Panc1 (cell line): ENCODE results near the gene TBC1D24. TPM values are rescaled to one million over a fixed set of nuclear protein-coding genes. Genes with fewer than 3 reads are reported as not detected.

Source experiments
- ATAC-seq: fragments of 200-7000 bp; cut with Tn5 transposase; 2 replicates; pipeline ENCODE4 v1.9.1; 2020; ENCODE audit warnings: mild to moderate bottlenecking, moderate library complexity
- BruUV-seq: library from RNA; stranded (reverse); fragments of 400-500 nt; replicated peaks from 2 replicates; lab custom pipeline; 2021; lab: Mats Ljungman, UMichigan
- CTCF ChIA-PET: fragments of 300-600 bp; sonication (Branson Sonifier 250); formaldehyde crosslinking; loops from one replicate; lab custom pipeline; 2022; ENCODE audit warnings: antibody characterized with exemption; lab: Charles Lee
- POLR2A ChIA-PET: fragments of 300-600 bp; sonication (Branson Sonifier 250); formaldehyde crosslinking; loops from one replicate; lab custom pipeline; 2022; ENCODE audit warnings: antibody characterized with exemption; lab: Charles Lee
- DNase-seq: peaks from one replicate; pipeline ENCODE4 v3.0.0-alpha.2; 2010; ENCODE audit warnings: low read depth, low spot score
- H3K27ac ChIP-seq: 2 replicates; pipeline ENCODE4 v1.5.1; 2011; ENCODE audit warnings: mild to moderate bottlenecking, low read length, inconsistent platforms
- H3K27me3 ChIP-seq: fragments of 200-500 bp; sonication (Bioruptor generic); 2 replicates; pipeline ENCODE4 v1.6.0; 2014; ENCODE audit warnings: low read length, inconsistent platforms; ENCODE audit not compliant: control insufficient read depth, insufficient read depth
- H3K36me3 ChIP-seq: fragments of 200-500 bp; sonication (Bioruptor generic); 2 replicates; pipeline ENCODE4 v1.5.1; 2014; ENCODE audit warnings: inconsistent platforms, mild to moderate bottlenecking, low read length, moderate library complexity; ENCODE audit not compliant: control insufficient read depth, insufficient read depth
- H3K4me1 ChIP-seq: 2 replicates; pipeline ENCODE4 v1.5.1; 2011; ENCODE audit warnings: inconsistent platforms, mild to moderate bottlenecking, low read length, moderate library complexity; ENCODE audit not compliant: control insufficient read depth, insufficient read depth
- H3K4me3 ChIP-seq, 2 experiments: 2 replicates each; pipeline ENCODE4 v1.5.1; 2011 to 2012; ENCODE audit warnings: low read depth in 2 of 2, low read length in 2 of 2, mild to moderate bottlenecking in 2 of 2, inconsistent platforms in 1 of 2, moderate library complexity in 1 of 2
- H3K9me3 ChIP-seq: fragments of 200-500 bp; sonication (Bioruptor generic); 2 replicates; pipeline ENCODE4 v1.5.1; 2014; ENCODE audit warnings: low read depth, mild to moderate bottlenecking, inconsistent platforms, low read length, moderate library complexity; ENCODE audit not compliant: control insufficient read depth, insufficient read depth
- CTCF ChIP-seq: fragments of 450-650 bp; IDR thresholded peaks from 2 replicates; pipeline ENCODE4 v1.5.1; 2017; ENCODE audit warnings: mild to moderate bottlenecking
- POLR2AphosphoS5 ChIP-seq: IDR thresholded peaks from 2 replicates; pipeline ENCODE4 v1.6.1; 2012; ENCODE audit warnings: mild to moderate bottlenecking, low read depth, low read length, moderate library complexity
- SIN3A ChIP-seq: IDR thresholded peaks from 2 replicates; pipeline ENCODE4 v1.6.1; 2012; ENCODE audit warnings: low read depth, mild to moderate bottlenecking, low read length, moderate library complexity, borderline replicate concordance; ENCODE audit not compliant: insufficient read depth
- TCF7L2 ChIP-seq: IDR thresholded peaks from 2 replicates; pipeline ENCODE4 v1.6.1; 2011; ENCODE audit warnings: mild to moderate bottlenecking, low read depth, low read length, inconsistent platforms
- in situ Hi-C: cut with HindIII; loops from 2 replicates; pipeline ENCODE4 v1.10.0; 2016; ENCODE audit warnings: low sequenced_read_pairs, low pct_unique_long_range_greater_than_20kb
- intact Hi-C: fragments of 100-400 bp; cut with micrococcal nuclease; formaldehyde crosslinking; loops from one replicate; pipeline ENCODE4 v1.10.0; 2022; ENCODE audit not compliant: unreplicated experiment
- total RNA-seq: library from RNA; stranded (reverse); gene quantifications from one replicate; pipeline ENCODE4 v1.2.1, GENCODE V29; 2021; ENCODE audit not compliant: unreplicated experiment
- TF ChIP-seq, protein P1 (sequence below), 2 experiments: IDR thresholded peaks; 2 replicates each; pipeline ENCODE4 v1.6.1; 2011 to 2012; ENCODE audit warnings: low read depth in 2 of 2, control low read depth in 1 of 2, low read length in 1 of 2, mild to moderate bottlenecking in 1 of 2, moderate library complexity in 1 of 2; ENCODE audit not compliant: insufficient read depth in 1 of 2

Gene TBC1D24
- total RNA-seq, 1 experiment from 2014 or later: 26.7 TPM

DNA sequence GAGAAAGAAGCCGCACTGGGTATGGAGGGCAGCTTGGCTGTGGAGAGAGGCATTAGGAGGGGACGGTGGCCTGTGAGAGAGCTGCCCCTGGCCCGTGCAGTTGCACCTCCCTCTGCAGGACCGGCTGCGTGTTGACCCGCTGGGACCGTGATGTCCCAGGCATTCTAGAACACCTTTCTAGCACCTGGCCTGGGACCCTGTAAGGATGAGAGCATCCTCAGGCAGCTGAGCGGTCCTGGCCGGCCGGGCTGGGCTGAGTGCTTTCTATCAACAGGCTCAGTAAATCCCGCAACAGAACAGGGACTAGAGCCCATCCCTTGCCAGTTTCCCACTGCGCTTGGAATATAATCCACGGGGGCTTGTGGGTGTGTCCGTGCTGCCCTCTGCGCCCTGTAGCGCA is 14.7 kb downstream of the TBC1D24 start:
- H3K4me1 ChIP-seq: peaks cover 5% of the 10 kb centered on the region; the same call in 1 of the 2 replicates
- in situ Hi-C loops: no loop called here
- TF ChIP-seq SIN3A: no peak
- no peak for TF ChIP-seq POLR2AphosphoS5
- TF ChIP-seq, protein P1, sequence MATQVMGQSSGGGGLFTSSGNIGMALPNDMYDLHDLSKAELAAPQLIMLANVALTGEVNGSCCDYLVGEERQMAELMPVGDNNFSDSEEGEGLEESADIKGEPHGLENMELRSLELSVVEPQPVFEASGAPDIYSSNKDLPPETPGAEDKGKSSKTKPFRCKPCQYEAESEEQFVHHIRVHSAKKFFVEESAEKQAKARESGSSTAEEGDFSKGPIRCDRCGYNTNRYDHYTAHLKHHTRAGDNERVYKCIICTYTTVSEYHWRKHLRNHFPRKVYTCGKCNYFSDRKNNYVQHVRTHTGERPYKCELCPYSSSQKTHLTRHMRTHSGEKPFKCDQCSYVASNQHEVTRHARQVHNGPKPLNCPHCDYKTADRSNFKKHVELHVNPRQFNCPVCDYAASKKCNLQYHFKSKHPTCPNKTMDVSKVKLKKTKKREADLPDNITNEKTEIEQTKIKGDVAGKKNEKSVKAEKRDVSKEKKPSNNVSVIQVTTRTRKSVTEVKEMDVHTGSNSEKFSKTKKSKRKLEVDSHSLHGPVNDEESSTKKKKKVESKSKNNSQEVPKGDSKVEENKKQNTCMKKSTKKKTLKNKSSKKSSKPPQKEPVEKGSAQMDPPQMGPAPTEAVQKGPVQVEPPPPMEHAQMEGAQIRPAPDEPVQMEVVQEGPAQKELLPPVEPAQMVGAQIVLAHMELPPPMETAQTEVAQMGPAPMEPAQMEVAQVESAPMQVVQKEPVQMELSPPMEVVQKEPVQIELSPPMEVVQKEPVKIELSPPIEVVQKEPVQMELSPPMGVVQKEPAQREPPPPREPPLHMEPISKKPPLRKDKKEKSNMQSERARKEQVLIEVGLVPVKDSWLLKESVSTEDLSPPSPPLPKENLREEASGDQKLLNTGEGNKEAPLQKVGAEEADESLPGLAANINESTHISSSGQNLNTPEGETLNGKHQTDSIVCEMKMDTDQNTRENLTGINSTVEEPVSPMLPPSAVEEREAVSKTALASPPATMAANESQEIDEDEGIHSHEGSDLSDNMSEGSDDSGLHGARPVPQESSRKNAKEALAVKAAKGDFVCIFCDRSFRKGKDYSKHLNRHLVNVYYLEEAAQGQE (IDR thresholded peaks at IDR 0.05; ENCODE audit: insufficient read depth in 1 of 2, low read depth in 2 of 2, low read length in 1 of 2): no peak
- H3K4me3 ChIP-seq: no peak overlapping the region
- POLR2A ChIA-PET: no interaction called here
- no peaks in the 10 kb centered on the region for H3K27me3 ChIP-seq
- no peaks in the 10 kb centered on the region for H3K36me3 ChIP-seq
- CTCF ChIA-PET: no interaction called here
- H3K27ac ChIP-seq: no peak overlapping the region
- H3K9me3 ChIP-seq: no peaks in the 10 kb centered on the region
- ATAC-seq (no peak), DNase-seq (no peak)
- no TSS peak for BruUV-seq
- intact Hi-C loops: no loop called here

DNA sequence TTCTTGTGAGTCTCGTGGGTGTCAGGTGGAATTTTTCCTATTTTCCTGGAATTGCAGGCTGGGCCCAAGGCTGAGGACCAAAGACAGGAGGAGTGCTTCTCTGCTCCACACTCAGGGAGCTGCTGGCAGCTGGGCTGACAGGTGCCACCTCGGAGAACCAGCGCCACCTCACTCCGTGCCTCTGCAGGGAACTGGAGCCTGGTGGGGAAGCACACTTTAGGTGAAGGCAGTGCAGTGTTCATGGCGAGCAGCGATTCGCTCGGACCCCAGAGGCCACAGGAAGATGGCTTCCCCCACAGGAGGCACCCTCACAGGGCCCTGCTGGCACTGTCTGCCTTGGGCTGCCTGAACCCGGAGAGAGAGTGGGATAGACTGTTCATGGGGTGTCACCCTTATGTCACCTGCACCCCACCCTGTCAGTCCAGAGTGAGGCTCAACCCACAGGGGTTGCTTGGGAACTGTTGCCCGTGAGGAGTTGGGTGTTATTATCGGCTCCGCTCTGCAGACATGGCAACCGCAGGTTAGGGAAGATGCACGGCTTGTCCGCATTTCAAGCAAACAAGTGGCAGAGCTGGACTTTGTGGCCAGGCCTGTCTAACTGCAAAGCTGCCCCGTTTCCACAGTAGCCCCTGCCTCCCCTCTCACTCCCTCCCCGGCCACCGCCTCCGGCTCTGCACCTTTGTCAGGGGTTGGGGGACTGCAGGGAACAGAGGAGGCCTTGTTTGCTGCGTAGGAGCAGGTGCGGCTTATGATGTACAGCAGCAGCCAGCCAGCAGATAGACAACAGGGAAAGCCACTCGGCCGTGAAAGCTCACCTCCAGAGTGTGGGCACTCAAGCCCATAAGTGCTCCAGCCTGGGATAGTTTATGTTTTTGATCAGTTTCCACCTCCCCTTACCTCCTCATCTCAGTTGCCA is 15.5 kb downstream of the TBC1D24 start:
- intact Hi-C loops: no loop called here
- in situ Hi-C loops: no loop called here
- Histone ChIP-seq H3K27me3 (no peaks in the 10 kb centered on the region), H3K27ac (no peak overlapping the region), H3K4me1 (peaks cover 5% of the 10 kb centered on the region; the same call in 1 of the 2 replicates), H3K36me3 (no peaks in the 10 kb centered on the region), H3K4me3 (no peak overlapping the region), H3K9me3 (no peaks in the 10 kb centered on the region)
- ChIA-PET CTCF (no interaction called here), POLR2A (no interaction called here)
- TF ChIP-seq POLR2AphosphoS5: no peak
- no peak for TF ChIP-seq TCF7L2
- no peak for TF ChIP-seq SIN3A
- TF ChIP-seq CTCF: no peak
- ATAC-seq (no peak), DNase-seq (no peak)
- no TSS peak for BruUV-seq

DNA sequence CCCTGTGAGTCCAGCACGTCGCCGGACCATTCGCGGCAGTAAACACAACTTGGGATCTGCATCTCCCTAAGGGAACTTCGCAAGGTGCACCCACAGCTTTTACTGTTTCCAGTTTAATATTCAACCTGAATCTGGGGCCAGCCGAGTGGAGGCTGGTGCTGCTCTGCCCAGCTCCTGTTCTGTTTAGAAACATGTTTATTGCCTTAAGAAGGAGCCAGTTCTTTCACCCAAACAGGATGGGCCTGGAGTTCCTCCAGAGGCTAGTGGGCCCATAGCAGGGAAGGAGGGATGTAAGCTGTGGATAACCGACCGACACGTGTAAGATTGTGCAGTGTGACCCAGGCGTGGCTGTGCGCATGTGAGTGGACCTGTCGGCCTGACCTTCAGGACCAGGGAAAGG is 17.4 kb downstream of the TBC1D24 start:
- no peaks in the 10 kb centered on the region for H3K9me3 ChIP-seq
- POLR2A ChIA-PET: no interaction called here
- intact Hi-C loops (no loop called here), in situ Hi-C loops (no loop called here)
- DNase-seq (no peak), ATAC-seq (no peak)
- peaks cover 2% of the 10 kb centered on the region; the same call in 1 of the 2 replicates for H3K4me1 ChIP-seq
- H3K36me3 ChIP-seq: no peaks in the 10 kb centered on the region
- no peaks in the 10 kb centered on the region for H3K27me3 ChIP-seq
- no peak overlapping the region for H3K4me3 ChIP-seq
- CTCF ChIA-PET: no interaction called here
- no peak overlapping the region for H3K27ac ChIP-seq
- TF ChIP-seq SIN3A: no peak
- TF ChIP-seq, protein P1 (IDR thresholded peaks at IDR 0.05; ENCODE audit: insufficient read depth in 1 of 2, low read depth in 2 of 2, low read length in 1 of 2): no peak
- no peak for TF ChIP-seq CTCF
- no peak for TF ChIP-seq TCF7L2
- TF ChIP-seq POLR2AphosphoS5: no peak
- no TSS peak for BruUV-seq
